ENCODE results near the gene PVALB.
"Not testable (repeated sequence)": the region's sequence is repeated elsewhere in the genome, so short reads cannot be mapped to it uniquely, and the experiment has no call there.

Gene PVALB

DNA sequence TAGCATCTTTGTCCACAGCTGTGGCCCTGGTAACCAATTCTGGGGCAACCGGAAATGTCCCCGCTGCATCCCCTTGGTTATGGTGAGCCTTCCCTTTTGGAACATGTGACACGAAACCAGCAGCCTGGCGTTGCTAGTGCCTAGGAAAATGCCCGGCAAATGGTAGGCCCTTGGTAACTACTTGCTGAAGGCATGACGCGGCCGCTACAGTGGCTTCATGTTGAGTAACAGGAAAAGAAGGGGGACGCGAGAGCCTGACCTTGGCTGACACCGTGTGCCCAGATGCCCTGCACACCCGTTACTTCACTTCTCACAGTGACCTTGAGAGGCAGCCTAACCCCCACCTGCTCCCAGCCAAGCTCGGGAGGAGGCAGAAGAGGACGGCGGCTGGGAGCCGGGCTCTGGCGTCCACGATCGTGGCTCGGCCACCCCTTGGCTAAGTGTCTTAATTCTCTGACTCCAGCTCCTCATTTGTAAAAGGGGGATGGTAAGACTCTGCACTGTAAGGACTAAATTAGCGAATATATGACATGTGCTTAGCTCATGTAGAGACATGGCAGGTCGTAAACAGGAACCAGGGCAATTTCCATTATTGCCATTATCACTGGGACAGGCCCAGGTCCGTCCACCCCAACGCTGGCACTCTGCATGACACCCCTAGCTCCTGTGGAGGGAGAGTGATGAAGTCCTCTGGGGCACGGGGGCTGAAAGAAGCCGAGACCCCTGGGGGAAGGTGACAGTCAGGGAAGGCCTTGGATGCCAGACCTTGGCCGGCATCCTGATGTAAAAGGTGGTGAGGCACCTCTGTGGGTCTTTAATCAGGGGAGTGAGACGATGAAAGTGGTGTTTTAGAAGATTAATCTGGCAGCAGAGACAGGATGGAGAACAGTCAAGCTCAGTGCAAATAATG, 59.8 kb downstream of the PVALB start:
- DNase-seq (ENCODE audit: low read depth), result no peak

DNA sequence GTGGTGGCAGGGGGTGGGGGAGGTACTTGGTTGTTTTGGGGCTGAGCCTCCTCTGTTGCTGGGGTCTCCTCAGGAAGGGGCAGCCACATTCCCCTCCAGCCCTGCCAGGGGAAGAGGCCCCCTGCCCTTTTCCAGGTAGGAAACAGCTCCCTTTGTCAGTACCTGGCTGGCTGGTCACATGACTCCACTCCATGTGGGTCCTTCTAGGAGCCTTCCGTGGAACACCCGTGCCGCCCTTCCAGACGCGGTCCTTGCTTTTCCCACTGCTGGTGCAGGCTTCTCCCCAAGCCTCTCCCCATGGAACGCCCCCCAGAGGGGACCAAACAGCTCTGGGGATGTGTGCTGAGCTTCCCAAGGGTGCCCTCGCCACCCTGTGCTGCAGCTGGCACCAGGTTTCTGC, 60.8 kb downstream of the PVALB start:
- DNase-seq (ENCODE audit: low read depth), result no peak

GRCh38 chr22:36755316-36755715, 61.5 kb downstream of the PVALB start:
- DNase-seq (ENCODE audit: low read depth), result no peak

GRCh38 chr22:36754881-36755280, 62.0 kb downstream of the PVALB start:
- DNase-seq (ENCODE audit: low read depth), result not testable (repeated sequence)

DNA sequence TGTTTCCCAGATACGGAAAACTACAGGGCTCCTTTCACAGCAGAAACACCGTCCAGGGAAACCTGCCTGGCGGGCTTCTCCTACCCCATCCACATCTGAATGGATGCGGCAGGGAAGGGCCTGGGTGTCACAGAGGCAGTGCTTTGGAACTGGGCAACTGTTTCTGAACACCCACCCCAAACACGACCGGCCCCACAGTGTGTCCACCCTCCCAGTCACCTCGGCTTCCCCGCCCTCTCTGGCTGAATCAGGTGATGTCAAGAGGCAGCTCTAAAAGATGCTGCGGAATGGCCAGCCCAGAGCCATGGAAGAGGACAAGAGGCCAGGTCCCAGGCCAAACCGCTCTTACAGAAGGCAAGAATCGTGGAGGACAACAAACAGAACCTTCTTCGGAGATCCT, 62.9 kb downstream of the PVALB start:
- DNase-seq (ENCODE audit: low read depth), result no peak

GRCh38 chr22:36753120-36753802, 63.6 kb downstream of the PVALB start:
- no peak for DNase-seq (ENCODE audit: low read depth)

All from fibroblast of gingiva (primary cell).